Measurements from ENCODE around the gene SETX.

The SETX gene

DNA sequence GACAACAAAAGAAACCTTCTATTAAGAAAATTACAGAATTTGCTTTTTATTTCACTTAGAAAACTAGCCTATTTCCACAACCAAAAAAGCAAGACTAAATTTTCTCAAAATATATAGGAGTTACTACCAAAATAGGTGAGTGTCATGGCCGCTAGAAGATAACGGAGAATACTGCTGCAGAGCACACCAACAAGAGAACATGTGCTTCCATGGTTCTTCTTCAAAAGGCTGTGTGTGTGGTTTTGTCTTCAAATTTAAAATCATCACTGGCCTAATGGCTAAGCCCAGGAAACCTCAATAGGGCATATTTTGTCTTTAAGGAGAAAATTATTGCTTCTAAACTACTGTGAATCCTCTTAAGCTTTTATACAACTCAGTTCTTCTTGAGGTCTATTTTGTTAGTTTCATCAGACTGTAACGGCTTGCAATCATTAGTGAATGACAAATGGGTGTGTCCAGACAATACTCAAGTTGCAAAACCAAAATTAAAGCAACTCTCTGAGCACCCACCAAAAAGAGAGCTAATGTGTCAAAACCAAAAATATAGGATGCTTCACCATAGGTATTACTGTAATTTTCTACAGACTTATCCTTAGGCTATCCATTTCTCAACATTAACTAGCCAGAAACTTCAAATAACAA is 3.3 kb downstream of the SETX start:
- no peak for DNase-seq

DNA sequence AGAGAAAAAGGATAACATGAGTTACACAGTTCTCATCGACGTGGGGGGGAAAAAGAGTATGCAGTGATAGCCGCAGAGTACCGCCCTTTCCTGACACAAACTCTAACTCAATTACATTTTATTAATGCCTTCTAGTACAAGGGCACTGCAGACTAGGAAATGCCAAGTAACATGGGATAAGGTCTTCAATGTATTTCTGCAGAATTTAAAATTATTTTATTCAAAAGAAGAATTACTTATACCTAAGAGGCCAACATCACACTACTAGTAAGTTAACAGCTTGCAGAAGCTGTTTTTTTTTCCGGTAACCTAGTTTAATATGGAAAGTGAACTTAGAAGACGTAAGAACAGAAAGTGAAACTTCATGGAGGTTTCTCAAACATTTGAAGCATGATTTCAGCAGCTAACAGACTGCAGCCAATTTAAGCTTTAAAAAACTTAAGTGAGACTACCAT is 3.9 kb downstream of the SETX start:
- DNase-seq = peak; percentile 25

DNA sequence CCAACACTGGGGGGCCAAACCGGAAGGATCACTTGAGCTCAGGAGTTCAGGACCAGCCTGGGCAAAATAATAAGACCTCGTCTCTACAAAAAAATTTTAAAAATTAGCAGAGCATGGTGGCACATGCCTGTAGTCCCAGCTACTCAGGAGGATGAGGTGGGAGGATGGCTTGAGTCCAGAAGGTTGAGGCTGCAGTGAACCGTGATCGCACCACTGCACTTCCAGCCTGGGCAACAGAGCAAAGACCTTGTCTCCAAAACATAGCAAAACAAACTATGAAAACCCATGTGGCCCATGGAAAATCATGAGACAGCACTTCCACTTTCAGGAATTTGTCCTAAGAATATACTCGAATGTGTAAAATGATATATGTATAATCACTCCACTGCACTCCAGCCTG is 6.1 kb downstream of the SETX start:
- no peak for DNase-seq

DNA sequence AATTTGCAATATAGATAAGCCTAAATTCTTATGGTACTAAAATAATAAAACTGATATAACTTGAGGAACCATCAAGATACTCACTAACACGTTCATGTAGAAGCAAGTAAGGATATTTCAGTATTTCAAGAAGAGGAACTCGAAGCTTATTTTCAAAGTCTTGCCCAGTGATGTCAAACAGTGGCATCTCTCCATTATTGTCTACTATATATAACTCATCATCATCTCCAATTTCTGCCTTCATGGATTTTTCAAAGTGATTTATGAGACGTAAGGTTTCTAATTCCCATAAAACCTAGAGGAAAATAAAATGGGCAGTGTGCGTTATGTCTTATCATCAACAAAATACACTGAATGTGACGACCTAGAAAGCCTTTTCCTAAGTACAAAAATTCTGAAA is 8.6 kb downstream of the SETX start:
- DNase-seq = no peak

DNA sequence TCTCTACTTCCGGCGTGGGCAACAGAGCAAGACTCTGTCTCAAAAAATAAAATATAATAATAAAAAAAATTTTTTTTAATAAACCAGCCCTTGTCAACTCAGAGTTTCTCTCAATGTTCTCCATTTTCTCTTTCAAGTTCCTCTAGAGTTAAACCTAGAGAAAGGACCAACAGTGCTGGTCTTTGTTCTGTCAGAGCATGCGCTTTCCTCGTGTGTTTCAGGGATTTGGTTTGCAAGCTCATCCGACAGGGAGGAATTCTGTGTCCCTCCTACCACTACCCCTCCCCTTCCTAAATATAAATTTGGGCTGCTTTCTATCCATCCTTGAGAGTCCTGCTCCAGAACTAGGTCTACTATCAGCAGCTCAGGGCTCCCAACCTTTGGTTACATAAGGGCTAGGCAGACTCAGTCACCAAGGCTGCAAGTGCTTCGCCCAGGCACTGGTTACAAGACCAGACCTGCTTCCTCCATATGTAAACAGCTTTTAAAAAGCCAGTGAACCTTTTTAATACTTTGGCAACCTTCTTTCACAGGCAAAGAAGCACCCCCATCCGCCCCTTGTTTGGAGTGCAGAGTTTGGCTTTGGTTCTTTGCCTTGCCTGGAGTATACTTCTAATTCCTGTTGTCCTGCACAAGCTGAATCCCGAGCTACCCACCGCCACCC is 13.5 kb downstream of the SETX start:
- DNase-seq = no peak

DNA sequence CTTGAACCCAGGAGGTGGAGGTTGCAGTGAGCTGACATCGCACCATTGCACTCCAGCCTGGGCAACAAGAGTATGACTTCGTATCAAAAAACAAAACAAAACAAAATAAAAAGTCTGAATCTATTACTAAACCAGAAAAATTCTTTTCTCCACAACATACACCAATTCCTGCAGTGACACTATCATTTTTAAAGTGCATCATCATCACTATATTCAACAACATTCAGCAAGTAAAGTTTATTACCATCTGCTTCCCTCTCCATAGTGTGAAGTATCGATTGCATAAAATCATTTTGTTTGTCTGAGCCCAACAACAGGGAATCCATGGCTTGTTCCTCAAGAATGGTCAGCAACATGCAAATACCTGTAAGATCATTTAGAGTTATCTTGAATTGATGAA is 20.4 kb downstream of the SETX start:
- DNase-seq = no peak

DNA sequence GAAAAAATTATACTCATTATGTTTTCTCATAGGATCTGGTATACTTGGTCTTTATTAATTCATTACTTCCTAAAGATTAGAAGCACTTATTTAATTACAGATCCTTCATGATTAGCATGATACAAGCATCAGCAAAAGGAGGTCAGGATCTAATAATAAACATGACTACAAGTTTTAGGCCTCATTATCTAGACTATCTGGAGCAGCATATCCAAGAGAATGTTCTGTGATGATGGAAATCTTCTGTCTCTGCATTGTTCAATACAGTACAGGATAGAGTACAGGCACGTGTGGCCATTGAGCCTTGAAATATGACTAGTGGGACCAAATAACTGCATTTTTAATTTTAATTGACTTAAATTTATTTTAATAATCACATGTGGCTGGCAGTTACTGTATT is 21.2 kb downstream of the SETX start:
- no peak for DNase-seq

DNA sequence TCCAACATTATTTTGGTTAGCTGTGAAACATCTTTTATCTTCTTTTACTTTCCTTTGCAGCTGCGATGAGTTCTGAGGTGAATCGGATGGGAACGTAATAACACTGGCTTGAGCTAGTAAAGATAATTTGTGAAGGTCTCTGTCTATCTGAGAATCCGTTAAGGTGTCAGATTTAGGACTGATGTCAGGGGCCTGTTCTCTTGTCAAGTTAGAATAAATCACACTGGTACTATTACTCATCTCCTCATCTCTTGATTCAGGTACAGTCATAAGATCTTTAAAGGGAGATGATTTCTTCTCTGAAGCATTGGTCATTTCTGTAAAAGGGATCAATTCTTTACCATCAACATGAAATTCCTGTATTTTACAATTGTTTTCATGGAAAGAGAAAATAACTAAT is 26.2 kb downstream of the SETX start:
- no peak for DNase-seq

DNA sequence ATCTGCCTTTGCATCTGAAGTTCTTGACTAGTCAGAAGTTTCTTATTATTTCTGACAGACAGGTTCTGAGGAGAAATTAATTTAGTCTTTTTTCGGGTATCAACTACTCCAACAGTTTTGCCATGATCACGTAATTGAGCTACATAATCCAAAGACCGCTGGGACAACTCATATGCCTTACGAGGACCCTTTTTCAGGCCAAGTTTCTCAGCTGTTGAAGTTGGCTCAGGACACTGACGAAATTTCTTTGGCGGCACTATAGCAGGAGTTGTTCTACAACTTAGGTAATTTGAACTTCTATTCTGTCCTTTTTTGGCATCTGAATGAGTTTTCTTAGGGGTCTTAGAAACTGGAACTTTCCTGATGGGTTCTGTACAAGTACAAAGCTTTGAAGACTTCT is 27.2 kb downstream of the SETX start:
- no peak for DNase-seq

DNA sequence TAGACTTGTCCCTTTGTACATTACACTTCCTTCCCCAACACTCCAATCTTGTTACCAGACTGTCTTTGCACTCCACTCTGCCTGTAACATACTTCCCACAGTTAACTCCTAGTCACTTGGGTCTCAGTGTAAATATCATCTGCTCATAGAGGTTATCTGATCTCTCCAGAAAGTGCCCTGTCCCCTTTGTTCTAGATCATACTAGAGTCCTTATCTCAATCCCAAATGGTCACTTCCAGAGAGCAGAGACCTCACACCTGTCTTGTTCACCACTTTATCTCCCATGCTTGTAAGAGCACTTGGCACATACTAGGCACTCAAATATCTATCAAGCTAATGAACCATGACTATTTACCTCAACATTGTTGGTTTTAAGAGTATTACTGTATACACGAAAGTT is 30.4 kb downstream of the SETX start:
- DNase-seq = no peak

DNA sequence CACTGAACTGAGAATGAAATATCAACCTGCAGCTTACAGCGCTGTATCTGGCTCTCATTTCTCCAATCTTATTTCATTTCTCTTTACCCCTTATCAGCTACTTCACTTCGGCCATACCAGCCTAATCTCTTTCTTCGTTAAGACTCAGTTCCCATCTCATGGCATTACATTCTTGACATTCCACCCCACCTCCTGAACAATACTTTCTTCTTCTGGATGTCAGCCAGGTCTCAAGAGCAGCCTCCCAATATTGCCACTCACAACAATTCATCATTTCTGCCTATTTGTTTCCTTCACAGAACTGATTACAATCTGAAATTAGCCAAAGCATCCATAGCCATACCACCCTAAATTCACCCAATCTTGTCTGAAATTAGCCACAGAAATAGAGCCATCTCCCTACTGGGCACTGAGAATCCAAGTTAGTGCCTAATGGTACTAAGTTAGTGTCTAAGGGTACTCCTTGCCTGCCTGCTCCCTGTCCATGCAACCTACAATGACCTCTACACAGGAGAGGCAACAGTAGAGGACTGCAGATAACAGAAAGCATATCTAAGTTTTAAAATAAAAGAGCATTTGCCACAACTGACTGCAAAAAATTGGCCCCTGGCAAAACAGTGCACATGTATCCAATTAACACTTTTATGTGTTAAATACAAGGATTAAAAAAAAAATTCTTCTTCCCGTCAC is 35.2 kb downstream of the SETX start:
- no peak for DNase-seq

DNA sequence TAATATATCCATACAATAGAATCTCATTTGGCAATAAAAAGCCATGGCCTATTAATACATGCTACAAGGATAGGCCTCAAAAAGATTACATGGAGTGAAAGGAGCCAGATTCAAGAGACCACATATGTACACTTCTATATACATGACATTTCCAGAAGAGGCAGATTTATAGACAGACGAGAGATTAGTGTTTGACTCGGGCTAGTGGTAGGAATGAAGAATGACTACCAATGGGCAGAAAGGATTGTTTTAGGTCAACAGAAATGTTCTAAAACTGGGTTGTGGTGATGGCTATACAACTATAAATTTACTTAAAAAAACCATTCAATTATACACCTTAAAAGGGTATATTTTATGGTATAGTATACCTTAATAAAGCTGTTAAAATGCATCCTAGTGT is 41.9 kb downstream of the SETX start:
- DNase-seq = no peak

DNA sequence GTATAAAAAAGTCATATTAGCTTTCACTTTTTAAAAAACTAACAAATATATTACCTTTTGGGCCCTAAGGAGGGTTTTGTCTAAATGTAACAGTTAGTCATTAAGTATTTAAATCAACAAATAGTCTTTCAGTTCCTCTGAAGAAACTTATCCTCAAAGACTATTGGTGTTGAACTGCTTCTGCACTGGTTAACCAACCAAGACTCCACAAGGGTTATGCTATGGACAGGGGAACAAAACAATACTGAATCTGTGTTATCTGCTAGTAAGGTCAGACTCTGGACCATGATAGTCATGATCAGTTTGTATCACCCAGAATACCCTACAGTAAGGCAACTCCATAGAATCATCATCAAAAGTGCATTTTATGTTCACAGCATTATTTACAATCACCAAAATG is 42.4 kb downstream of the SETX start:
- DNase-seq = no peak

DNA sequence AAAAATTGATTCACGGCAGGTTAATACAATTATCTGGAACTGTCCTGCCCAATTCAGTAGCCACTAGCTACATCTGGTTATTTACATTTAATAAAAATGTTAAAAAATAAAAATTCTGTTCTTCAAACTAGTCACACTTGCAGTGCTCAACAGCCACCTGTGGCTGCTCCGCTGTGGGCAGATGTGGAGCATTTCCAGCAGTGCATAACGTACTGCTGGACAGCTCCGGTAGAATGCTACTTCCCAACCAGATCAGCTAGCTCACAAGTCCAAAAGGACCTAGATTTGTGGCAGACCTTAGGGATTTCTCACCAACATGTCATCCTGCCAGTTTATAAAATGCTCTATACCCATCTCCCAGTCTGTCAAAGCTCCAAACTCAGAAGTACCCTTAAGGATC is 42.8 kb downstream of the SETX start:
- DNase-seq = no peak

DNA sequence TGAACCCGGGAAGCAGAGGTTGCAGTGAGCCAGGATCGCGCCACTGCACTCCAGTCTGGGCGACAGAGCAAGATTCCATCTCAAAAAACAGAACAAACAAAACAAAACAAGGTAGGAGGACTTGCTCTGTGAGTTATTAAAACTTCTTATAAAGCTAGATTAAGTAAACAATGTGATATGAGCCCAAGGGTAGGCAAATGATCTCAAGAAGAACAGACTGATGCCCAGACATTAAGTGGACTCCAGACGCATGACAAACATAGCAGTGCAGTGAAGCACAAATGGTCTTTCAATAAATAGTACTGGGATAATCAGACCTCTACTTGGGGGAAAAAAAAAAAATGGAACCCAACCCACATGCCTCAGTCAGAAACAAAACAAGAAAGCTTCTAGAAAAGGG is 45.7 kb downstream of the SETX start:
- no peak for DNase-seq

DNA sequence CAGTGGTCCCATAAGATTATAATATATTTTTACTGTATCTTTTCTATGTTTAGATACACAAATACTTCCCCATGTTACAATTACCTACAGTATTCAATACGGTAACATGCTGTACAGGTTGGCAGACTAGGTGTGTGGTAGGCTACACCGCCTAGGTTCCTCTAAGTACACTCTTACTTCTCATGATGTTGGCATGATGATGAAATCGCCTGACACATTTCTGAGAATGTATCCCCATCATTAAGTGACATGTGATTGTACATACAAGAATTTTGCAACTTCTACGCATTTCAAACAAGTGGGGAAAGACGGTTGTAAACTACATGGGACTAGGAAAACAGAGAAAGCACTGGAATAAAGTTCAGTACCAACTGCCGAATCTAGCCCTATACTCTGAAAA is 53.3 kb downstream of the SETX start:
- DNase-seq = no peak

DNA sequence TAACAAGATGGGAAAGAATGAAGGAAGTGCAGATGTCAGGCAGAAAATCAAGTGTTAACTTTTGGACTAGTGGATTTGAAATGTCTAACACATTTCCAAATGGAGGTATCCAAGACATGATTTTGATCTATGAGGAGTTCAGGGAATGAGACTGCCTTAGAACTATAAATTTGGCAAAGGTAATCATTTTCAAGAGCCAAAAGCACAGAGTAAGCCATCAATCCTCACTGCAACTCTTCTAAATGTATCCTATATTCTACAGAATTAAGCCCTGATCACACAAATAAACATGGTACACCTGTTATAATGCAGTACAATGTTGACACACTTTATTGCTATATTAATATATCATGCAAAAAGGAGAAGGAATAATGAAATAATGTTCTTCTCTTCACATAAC is 55.6 kb downstream of the SETX start:
- DNase-seq = no peak

DNA sequence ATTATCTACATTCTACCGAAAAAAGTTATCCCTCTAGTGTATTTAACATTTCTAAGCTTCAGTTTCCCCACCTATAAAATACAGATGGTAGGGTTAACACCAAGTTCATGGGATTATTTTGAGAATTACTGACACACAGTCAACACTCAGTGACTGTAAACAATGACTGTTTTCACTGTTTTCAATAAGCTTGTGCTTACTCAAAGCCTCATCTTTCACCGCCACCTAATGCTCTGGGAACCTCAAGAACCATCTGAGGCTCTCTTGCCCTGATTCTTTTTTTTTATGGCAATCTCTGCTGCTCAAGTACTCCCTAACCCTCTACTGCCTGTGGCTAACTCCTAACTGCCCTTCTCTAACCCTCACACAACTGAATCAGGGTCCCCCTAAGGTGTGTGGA is 59.6 kb downstream of the SETX start:
- DNase-seq = no peak

DNA sequence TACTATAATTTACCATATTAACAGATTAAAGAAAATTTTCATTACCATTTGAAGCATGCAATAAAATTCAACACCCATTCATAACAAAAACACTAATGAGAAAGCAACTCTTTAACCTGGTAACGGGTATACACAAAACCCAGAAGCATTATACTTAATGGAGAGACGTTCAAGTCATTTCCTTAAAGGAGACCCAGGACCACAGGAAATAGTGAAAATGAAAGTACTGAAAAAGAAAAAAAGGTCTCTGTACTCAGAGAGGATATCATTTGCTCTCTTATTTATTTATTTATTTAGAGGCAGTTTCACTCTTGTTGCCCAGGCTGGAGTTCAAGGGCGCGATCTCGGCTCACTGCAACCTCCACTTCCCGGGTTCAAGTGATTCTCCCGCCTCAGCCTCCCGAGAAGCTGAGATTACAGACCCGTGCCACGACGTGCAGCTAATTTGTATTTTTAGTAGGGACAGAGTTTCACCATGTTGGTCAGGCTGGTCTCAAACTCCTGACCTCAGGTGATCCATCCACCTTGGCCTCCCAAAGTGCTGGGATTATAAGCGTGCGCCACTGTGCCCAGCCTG is 61.6 kb downstream of the SETX start:
- no peak for DNase-seq

DNA sequence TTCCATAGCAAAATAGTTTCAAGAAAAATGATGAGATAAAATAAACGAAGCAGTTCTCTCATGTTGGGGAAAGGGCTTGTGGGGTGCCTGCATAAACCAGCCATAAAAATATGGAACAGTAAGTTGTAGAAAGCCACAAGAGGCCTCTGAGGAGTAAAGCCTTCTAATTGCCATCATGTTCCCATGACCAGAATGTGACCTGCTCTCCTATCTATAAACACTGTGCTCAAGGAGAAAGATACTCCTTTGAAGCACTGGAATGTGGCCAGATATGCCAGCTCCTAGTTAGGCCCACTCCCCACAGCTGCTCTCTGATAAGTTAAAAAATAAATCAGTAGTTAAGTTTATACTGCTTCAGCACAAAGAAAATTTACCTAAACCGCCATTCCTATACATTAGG is 65.8 kb downstream of the SETX start:
- DNase-seq = no peak

DNA sequence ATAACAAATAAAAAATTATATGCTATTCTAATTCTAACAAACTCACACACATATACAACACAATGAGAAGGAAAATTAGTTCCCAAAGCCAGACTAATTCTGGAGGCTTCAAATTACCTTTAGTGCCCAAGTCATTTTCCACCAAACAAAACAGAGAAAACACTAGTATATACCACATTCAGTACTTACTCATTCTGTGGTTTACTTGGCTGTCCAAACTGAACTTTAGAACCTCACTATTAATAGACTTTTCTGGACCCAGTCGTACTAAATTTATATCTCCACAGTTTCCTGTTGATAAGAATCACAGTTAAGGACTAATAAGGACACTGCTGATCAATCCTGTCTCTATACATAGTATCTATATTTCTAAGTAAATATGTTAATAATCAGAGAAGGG is 66.4 kb downstream of the SETX start:
- DNase-seq = no peak

DNA sequence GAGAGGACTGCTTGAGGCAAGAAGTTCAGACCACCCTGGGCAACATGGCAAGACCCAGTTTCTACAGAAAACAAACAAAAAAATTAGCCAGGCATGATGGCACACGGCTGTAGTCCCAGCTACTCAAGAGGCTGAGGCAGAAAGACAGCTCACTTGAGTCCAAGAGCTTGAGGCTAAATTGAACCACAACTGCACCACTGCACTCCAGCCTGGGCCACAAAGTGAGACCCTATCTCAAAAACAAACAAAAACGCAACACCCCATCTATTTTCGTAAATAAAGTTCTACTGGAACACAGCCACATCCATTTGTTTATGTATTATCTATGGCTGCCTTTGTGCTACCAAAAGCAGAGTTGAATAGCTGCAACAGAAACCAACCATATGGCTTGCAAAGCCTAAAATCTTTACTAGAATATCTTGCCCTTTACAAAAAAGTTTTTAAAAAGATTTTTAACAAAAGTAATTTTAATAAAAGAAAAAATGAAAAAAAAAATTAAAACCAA is 67.5 kb downstream of the SETX start:
- no peak for DNase-seq

DNA sequence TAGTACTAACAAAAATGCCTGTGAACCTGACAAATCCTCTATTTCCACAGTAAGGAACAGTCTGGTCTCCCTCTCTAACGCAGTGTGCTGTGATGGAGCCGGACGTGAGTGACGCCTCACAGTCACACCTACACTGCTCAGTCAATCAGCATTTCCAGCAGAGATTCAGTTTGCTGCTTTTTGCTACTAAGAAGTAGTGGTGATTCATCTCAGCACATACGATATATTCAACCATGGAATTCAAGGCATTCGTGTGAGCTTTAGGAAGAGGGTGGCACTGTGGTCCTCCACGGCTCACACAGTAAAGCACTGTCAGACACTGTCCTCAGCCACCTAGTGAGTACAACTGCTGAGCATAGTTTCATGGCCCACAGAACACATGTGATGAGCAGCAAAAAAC is 70.9 kb downstream of the SETX start:
- no peak for DNase-seq

DNA sequence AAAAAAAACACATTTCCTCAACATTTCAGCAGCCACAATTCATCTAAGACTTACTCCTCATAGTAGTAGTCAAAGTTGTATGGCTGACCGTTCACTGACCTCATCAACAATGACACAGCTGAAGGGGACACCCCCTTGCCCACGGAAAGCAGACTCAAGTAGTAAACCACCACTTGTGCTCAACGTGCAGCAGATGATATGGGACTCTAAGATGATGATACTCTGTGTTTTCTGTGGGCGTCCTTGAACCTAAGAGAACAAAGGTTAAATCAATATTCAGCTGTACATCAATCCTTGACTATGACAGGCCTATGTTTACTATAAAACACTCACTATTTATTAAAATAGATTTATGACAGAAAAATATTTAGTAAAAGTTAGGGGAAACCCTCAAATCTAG is 71.6 kb downstream of the SETX start:
- DNase-seq = no peak

All from activated naive CD4-positive, alpha-beta T cell treated with Interleukin-2 at 50 U/mL for 16 hours (primary cell).